Fibroblast of pulmonary artery (primary cell): ENCODE measurements around the gene GPR78.
A peak's percentile ranks its signal among the peaks of the same experiment; 100 is the strongest.

ENCODE experiments used
- DNase-seq: peaks from one replicate; pipeline ENCODE4 v3.0.0-alpha.2; 2010; ENCODE audit warnings: low read depth
- H3K4me3 ChIP-seq: replicated peaks from 2 replicates; pipeline ENCODE4 v1.5.1; 2011; ENCODE audit warnings: low read depth, mild to moderate bottlenecking, control low read depth, low read length, moderate library complexity
- TF ChIP-seq, protein P1 (sequence below): IDR thresholded peaks from 2 replicates; pipeline ENCODE4 v1.5.1; 2011; ENCODE audit warnings: mild to moderate bottlenecking, control low read depth, low read length, inconsistent platforms; ENCODE audit errors: missing control alignments

The GPR78 gene

DNA sequence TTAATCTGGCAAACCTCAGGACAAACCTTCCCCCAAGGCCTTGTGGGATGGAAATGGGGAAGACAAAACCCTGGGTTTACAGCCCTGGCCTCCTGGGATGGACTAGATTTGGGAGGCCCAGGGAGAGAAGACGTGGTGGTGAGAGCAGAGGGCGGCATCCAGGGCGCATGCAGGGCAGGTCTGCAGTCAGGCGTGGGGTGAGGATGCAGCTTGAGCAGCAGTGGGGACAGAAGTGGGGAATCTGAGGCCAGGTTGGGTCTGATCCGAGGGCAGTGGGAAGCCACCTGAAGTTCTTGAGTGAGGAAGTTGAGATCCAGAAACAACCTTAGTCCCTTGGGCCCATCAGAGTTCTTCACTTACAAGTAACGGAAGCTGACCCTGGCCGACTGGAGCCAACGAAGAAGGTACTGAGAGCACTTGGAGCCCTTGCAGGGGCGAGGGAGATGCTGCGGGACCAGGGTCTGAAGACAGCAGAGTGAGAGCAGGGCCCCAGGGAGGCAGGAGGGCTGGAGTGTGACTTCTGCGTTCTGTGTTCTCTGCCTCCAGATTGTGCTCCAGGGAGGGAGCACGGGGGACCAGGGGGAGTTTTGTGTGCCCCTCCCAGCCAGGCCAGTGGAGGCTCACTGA lies 42.0 kb upstream of the GPR78 start:
- H3K4me3 ChIP-seq = no peak overlapping the region
- TF ChIP-seq, protein P1, sequence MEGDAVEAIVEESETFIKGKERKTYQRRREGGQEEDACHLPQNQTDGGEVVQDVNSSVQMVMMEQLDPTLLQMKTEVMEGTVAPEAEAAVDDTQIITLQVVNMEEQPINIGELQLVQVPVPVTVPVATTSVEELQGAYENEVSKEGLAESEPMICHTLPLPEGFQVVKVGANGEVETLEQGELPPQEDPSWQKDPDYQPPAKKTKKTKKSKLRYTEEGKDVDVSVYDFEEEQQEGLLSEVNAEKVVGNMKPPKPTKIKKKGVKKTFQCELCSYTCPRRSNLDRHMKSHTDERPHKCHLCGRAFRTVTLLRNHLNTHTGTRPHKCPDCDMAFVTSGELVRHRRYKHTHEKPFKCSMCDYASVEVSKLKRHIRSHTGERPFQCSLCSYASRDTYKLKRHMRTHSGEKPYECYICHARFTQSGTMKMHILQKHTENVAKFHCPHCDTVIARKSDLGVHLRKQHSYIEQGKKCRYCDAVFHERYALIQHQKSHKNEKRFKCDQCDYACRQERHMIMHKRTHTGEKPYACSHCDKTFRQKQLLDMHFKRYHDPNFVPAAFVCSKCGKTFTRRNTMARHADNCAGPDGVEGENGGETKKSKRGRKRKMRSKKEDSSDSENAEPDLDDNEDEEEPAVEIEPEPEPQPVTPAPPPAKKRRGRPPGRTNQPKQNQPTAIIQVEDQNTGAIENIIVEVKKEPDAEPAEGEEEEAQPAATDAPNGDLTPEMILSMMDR = no peak
- no peak for DNase-seq

DNA sequence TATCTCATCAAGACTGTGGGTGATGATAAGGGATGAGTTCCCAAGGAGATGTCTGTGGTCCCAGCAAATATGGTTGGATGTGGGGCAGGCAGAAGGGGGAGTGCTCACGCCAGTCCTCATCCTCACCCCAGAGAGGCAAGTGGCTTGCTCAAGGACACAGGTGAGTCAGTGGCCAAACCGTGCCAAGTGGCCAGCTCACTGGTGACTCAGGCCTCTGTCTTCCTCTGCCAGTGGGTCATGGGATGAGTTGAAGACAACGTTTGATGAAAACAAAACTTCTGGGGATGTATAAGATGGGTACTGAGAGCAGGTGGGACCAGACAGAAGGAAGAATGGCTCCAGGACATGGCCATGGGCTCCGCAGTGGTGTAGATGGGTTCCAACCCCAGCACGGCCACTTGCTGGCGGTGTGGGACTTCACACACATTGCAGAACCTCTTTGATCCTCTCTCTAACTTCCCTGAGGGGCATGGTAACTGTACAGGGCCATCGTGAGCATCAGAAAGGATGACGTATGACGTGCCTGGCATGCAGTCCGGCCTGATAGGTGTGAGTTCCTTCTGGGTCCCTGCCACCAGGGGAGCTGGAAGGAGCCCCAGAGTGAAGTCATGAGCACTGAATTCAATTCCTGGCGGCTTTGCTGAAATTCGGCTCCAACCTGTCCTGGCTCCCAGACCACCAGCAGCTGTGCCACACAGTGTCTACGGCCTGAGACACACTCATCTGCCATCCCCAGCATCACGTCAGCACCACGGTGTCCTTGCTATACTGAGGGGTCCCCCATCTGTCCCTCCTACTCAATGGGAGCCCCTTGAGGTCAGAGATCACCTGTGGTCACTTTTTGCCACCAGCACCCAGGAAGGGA lies 41.3 kb upstream of the GPR78 start:
- no peak overlapping the region for H3K4me3 ChIP-seq
- TF ChIP-seq, protein P1 = no peak
- peak; percentile 26 for DNase-seq

DNA sequence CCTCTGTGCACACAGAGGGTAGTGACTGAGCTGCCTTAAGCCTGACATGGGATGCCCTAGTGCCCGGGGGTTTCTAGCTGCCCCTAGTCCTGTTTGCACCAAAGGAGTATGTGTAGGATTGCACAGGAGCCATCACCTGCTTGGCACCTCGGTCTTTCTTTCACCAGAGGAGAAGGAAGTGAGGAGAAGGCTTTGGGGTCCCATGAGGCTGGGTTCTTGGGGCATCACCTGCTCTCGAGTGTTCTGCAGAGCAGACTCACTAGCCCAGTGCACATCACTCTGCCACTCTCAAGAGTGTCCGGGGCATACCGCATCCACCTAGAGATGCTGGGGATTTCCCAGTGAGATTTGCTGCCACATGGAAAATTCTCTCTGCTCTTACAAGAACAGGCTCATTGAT lies 40.5 kb upstream of the GPR78 start:
- DNase-seq = no peak
- H3K4me3 ChIP-seq = no peak overlapping the region

GRCh38 chr4:8540072-8540471 lies 40.1 kb upstream of the GPR78 start:
- TF ChIP-seq, protein P1 = no peak
- no peak overlapping the region for H3K4me3 ChIP-seq
- no peak for DNase-seq

More for the DNA sequence above, 40.5 kb upstream of the GPR78 start:
- TF ChIP-seq, protein P1 = no peak

DNA sequence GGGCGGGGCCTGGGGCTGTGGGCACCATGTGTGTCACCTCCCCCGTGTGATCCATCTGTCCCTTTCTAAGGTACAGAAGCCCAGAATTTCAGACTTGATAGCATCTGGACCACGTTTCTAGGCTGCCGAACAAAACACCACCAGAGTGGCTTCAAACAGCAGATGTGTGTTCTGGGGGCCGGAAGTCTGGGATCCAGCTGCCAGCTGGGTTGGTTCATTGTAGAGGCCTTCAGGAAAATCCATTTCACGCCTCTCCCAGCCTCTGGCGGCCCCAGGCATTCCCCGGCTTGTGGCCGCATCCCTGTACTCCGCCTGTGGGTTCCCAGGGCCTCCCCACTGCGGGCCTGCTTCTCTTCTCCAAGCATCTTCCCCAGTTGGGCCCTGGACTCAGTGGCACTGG lies 39.6 kb upstream of the GPR78 start:
- TF ChIP-seq, protein P1 = no peak
- no peak for DNase-seq

DNA sequence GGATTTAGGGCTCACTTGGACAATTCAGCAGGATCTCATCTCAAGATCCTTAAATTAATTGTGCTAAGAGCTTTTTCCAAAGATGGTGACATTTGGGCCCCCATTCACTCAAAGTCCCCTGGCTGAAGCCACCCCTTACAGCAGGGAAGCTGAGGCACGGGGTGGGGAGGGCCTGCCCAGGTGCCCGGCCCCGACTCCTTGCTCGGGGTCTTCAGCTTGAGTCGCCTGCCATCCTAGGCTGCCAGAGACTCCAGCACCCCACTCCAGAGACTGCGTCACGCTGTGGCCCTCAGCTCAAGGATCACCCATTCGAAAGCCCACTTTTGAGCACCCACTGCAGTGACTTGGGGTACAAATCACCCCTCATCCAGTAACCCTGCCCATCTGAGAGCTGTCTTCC lies 39.2 kb upstream of the GPR78 start:
- no peak overlapping the region for H3K4me3 ChIP-seq
- TF ChIP-seq, protein P1 = no peak
- no peak for DNase-seq

More for the DNA sequence above, 39.6 kb upstream of the GPR78 start:
- H3K4me3 ChIP-seq = no peak overlapping the region
